HuH-7 (cell line): ENCODE measurements around the gene WDR7.

ENCODE experiments used
- DNase-seq: peaks from one replicate; pipeline ENCODE4 v3.0.0; 2011; ENCODE audit warnings: low spot score

The WDR7 gene

GRCh38 chr18:56722518-56722917, 71.4 kb downstream of the WDR7 start:
- no peak for DNase-seq

DNA sequence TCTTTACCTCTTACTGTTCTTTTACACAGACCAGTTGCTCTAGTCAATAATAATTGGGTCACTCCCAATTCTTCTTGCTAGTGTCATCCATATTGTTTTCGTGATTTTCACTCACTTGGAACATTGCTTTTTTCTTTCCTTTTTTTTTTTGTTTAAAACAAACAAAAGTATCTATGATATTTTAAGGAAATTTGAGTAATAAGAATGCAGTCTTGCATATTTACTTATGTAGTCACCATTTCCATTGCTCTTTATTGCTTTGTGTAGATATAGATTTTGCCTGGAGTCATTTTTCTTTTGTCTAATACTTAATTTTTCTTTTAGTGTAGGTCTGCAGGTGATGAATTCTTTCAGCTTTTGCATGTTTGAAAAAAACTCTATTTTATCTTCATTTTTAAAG, 71.9 kb downstream of the WDR7 start:
- DNase-seq = no peak

- DNase-seq = no peak
Measured at GRCh38 chr18:56723706-56724105, 72.5 kb downstream of the WDR7 start.

GRCh38 chr18:56726906-56727305, 75.7 kb downstream of the WDR7 start:
- DNase-seq = no peak

GRCh38 chr18:56727399-56727798, 76.2 kb downstream of the WDR7 start:
- DNase-seq = no peak

DNA sequence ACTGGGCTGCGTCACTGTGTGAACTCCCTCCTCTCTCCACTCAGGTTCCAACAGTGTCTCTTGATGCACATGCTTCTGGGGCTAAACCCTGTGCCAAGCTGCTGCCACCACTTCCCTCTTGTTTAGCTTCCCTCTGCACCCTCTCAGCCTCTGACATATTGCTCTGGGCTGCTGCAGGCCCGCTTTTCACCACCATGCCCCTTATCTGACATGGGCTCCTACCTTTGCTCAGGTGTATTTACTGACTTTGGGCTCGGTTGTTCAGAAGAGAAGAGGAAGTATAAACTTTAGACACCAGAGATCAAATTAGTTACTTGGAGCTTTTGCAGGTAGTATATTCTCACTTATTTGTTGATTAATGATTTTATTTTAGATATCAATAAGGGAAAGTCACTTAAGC, 77.6 kb downstream of the WDR7 start:
- DNase-seq = no peak

GRCh38 chr18:56738184-56738583, 87.0 kb downstream of the WDR7 start:
- no peak for DNase-seq

DNA sequence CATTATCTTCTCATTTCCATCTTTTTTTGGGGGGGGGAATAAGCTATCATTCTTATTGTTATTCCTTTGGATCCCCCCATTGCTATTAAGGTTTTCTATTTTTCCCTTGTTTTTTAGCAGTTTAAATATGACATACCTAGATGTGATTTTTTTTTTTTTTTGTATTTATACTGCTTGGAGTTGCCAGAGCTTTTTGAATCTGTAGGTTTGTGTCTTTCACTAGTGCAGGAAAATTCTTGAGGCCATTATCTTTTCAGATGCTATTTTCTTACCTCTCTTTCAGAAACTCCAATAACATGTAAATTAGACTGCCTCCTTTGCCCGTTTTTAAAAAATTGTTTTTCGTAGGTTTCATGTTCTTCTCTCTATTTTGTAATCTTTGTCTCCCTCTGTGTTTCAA, 88.6 kb downstream of the WDR7 start:
- DNase-seq = no peak

GRCh38 chr18:56740645-56741044, 89.5 kb downstream of the WDR7 start:
- DNase-seq = no peak

DNA sequence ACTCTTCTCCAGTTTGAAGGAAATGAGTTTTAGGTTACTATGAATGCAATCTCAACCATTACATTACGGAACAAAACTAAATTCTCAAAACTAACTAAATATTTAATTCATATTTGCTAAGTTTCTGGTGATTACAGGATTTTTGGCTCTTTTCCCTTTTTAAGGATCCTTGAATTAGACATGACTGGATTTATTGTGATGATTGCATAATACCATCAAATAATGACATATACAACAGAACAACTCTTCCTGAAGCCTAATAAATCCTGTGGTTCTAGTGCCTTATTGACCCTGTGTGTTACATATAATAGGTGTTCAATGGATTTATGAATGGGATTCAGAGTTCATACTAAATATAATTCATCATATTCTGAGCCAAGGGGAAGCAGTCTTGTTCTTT, 90.5 kb downstream of the WDR7 start:
- DNase-seq = no peak

DNA sequence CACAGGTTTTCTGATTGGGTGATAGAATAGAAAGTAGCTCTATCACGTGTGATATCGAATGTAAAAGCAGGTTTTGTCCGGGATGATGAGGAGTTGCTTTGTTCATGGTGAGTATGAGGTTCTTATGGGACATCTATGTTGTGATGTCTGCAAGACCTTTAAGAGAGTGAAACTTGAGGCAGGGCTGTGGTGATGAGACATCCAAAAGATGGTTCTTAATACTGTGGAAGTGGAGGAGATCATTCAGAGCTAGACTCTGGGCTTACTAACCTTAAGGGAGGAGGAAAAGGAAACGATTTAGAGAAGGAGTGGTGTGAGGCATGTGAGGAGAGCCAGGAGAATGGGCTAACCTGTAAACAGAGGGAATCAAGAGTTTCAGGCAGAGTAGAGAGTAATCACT, 92.0 kb downstream of the WDR7 start:
- no peak for DNase-seq

- DNase-seq = no peak
Measured at GRCh38 chr18:56747032-56747658, 96.0 kb downstream of the WDR7 start.

GRCh38 chr18:56747857-56748256, 96.7 kb downstream of the WDR7 start:
- no peak for DNase-seq

GRCh38 chr18:56748698-56749268, 97.6 kb downstream of the WDR7 start:
- peak; percentile 13 for DNase-seq

DNA sequence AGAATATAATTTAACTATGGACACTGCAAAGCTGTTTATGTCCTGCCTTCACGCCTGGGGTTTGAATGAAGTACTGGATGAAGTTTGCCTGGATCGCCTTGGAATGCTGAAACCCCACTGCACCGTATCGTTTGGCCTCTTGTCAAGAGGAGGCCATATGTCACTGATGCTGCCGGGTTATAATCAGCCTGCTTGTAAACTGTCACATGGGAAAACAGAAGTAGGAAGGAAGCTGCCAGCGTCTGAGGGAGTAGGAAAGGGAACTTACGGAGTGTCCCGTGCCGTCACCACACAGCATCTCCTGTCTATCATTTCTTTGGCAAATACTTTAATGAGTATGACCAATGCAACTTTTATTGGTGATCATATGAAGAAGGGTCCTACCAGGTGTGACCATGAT, 105.8 kb downstream of the WDR7 start:
- DNase-seq = no peak

DNA sequence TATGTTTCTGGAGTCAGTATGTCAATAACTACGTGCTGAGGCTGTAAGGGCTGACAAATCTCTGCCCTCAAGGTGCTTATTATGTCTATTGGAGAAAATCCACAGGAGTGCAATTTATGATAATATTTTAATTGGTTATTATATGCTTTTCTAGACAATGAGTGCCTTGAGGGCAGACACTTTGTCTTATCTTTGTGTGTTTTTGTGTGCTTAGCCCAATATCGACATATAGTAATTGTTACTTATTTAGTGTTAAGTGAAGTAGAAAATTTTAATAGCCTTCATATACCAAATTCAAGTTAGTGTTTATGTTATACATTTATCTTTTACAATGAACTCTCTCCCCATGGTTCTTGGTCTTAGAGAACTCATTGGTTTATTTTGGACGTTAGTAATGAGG, 118.9 kb downstream of the WDR7 start:
- DNase-seq = no peak

GRCh38 chr18:56770873-56771272, 119.7 kb downstream of the WDR7 start:
- DNase-seq = no peak

GRCh38 chr18:56775701-56776100, 124.5 kb downstream of the WDR7 start:
- DNase-seq = no peak

DNA sequence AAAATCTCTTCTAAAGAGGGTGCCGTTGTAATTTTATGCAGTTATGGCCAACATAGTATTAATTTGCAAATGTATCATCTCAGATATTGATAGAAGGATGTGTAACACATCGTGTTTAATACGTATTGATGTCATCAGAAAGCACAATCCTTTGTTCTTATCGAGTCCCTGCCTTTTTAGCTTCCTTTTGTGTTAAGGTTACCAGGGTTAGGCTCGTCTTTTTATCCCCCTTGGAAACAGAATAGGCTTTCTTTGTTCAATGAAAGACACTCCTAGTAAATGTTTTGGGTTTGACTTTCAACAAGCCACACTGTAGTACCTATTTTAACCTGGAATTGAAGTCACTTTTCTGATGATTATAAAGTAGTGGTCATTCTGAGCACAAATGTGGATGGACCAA, 136.2 kb downstream of the WDR7 start:
- no peak for DNase-seq

DNA sequence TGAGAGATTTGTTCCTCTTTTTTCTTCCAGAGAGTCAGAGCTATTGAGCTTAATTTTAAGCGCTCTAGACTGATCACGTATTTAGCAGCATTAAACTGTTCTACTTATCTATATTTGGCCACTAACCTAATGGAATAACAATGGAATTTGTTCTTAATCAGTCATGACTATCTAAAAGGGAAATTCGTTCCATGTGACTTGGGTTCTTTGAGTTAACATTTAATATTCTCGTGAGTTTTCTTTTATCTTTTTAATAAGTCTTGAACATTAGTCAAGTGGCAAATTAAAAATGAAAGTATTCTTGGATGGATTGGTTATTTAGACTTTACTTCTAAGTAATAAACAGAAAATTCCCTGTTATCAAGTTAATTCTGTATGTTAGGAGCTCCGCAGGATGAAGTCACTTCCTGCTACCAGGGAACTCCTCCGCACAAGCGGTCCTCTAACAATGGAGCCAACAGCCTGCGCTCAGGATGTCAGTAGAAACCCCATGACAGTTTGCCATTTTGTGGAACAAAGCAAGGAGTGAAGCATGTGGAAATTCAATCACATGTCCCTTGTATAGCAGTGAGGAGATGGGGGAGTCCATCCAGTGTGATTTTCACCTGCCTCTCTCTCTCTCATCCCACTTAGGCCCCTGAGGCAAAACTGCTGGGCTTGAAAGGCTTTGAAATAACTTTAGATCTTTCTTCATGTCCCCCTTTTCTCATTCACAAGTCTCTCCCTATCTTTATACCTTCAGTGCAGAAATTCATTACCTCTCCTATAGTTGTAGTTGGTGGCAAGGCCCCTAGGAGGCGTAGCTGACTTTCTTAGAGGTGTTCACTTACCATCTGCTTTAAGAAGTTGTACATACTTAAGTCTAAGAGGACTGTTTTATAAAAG, 138.1 kb downstream of the WDR7 start:
- peak; percentile 0 for DNase-seq

DNA sequence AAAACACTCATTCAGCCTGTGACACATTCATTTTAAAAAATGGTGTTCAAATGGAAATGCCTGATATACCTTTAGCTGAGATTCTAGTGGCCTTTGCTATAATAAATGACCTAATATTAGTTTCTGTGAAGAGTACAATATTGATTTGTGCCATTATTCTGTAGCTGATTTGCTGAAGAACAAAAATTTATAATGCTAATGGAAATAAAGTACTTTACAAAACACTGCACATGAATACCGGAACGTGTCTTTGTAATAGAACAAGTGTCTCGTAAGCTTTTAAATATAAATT, 138.7 kb downstream of the WDR7 start:
- DNase-seq = no peak

DNA sequence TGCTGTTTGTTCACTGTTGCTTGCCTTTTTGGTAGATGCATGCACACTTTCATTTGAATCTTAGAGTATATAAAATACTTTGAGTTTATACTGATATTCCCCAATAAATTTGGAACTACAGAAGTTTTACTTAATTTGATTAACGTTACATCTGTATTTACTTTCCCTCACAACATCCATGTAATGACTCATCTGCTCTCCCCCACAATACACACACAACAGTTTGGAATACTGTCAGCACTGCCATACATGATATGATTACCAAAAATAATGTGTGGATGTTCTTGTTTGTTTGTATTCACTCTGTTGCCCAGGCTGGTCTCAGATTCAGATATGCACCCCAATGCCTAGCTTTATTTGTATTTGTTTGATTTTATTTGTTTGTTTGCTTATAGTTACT, 144.2 kb downstream of the WDR7 start:
- DNase-seq = no peak

- no peak for DNase-seq
Measured at GRCh38 chr18:56799756-56800155, 148.6 kb downstream of the WDR7 start.

- DNase-seq = no peak
Measured at GRCh38 chr18:56803051-56803450, 151.9 kb downstream of the WDR7 start.
